HG03095 (cell line): ENCODE results near the gene STRIP2.
"Not testable (repeated sequence)": the region's sequence is repeated elsewhere in the genome, so short reads cannot be mapped to it uniquely, and the experiment has no call there.

Experiments used
- ATAC-seq: cut with Tn5 transposase; IDR thresholded peaks from one replicate; pipeline ENCODE4 v1.9.1; 2021; ENCODE audit warnings: moderate library complexity; ENCODE audit not compliant: unreplicated experiment

STRIP2 gene, protein sequence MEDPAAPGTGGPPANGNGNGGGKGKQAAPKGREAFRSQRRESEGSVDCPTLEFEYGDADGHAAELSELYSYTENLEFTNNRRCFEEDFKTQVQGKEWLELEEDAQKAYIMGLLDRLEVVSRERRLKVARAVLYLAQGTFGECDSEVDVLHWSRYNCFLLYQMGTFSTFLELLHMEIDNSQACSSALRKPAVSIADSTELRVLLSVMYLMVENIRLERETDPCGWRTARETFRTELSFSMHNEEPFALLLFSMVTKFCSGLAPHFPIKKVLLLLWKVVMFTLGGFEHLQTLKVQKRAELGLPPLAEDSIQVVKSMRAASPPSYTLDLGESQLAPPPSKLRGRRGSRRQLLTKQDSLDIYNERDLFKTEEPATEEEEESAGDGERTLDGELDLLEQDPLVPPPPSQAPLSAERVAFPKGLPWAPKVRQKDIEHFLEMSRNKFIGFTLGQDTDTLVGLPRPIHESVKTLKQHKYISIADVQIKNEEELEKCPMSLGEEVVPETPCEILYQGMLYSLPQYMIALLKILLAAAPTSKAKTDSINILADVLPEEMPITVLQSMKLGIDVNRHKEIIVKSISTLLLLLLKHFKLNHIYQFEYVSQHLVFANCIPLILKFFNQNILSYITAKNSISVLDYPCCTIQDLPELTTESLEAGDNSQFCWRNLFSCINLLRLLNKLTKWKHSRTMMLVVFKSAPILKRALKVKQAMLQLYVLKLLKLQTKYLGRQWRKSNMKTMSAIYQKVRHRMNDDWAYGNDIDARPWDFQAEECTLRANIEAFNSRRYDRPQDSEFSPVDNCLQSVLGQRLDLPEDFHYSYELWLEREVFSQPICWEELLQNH

DNA sequence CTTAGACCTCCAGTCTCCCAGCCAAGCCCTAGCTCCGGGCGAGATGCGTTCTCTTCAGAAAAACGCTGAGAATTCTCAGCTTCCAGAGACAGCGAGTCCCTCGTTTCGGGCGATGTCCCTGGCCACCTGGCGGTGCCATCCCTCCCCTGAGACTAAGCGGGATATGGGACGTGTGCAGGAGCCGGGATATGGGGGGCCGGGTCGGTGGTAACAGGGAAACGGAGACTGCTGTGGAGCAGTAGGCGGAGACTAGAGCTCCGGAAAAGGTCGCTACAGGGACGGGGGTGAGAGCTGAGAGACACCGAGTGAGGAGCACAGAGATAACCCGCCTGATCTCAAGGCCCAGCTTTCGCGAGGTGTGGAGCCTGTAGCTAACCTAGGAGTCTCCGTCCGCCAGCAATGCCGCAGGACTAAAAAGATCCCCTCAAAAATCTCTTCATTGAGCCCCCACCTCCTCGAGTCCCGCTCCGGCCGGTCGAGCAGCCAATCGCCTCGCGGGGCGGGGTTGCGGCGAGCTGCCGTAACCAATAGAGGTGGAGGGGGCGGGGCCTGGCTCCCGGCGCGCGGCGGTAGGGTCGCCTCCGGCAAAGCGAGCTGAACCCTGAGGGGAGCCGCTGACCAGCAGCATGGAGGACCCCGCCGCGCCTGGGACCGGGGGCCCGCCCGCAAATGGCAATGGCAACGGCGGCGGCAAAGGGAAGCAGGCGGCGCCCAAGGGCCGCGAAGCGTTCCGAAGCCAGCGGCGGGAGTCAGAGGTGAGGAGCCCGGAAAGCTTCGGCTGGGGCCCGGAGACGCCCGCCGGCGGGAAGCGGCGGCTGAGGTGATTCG is at the start of gene STRIP2:
Gene STRIP2, plus strand, starts transcription at position 586 of the 828 bp plus-strand sequence. Its CDS starts 41 bp downstream, at position 627.
- peak; percentile 94 for ATAC-seq

DNA sequence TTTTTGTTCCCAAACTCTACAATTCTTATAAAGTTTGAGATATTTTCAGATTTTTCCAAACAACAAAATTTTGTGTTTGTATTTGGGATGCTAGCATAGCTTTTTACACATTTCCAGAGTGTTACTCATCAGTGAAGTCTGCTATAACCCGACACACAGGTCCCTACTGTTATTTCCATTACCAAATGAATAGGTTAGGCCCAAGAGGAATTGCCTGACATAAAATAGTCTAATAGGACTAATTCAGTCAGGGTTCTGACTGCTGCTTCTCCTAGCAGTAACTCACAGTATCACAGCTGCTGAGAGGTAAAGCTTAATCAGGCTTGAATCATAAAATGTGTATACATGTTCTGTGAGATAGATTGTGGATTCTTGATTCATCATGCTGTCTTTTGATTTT is 49.1 kb upstream of the STRIP2 start:
- no peak for ATAC-seq

DNA sequence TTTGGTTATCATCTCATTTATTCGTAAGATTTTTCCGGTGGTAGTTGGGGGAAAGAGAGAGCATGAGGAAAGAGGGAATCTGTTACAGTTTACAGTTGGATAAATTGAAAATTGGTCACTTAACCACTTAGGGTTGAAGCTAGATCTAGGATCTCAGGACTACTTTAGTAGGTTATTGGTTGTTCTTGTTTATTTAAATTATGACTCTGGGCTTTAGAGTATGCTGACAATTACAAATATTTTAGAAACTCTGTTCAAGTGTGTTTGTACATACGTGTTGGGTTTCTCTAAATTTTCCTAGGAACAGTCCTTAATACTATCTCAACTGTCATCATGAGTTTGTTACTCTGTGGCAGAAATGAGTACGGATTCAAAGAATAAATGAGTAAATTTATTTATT is 48.6 kb upstream of the STRIP2 start:
- no peak for ATAC-seq

DNA sequence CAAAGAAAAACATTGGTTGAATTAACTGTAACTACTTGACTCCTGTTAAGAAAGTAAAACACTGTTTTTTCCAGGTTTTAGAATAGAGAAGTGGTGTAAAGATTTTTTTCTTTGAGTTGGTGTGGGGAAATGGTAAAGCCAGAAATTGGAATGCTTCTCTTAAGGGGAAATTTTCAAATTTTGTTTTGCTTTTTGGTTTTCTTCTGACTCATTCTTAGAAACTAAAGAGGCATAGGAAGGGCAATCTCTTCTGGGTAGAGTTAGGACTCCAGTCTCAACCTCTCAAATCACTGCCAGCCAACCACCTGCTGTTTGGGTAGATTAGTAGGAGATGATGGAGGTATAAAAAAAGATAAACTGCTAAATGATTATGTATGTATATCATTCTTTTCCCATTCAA is 47.7 kb upstream of the STRIP2 start:
- ATAC-seq: no peak

DNA sequence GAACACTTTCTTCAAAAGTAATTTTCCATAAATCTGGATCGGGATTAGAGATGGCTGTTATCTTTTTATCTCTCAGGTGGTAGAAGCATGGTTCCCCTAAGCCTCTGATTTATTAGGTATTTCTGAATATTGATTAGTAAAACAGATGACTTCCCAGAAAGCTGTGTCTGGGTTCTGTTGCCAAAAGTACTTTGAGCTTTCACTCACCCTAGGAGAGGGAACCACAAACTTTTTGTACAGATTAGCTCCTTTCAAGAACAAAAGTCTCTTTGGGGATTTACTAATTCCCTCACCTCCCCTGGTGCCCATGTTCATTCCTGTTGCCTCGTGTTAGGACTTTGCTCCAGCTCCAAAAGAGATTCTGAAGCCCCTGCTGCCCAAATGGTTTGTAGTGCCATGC is 46.7 kb upstream of the STRIP2 start:
- no peak for ATAC-seq

DNA sequence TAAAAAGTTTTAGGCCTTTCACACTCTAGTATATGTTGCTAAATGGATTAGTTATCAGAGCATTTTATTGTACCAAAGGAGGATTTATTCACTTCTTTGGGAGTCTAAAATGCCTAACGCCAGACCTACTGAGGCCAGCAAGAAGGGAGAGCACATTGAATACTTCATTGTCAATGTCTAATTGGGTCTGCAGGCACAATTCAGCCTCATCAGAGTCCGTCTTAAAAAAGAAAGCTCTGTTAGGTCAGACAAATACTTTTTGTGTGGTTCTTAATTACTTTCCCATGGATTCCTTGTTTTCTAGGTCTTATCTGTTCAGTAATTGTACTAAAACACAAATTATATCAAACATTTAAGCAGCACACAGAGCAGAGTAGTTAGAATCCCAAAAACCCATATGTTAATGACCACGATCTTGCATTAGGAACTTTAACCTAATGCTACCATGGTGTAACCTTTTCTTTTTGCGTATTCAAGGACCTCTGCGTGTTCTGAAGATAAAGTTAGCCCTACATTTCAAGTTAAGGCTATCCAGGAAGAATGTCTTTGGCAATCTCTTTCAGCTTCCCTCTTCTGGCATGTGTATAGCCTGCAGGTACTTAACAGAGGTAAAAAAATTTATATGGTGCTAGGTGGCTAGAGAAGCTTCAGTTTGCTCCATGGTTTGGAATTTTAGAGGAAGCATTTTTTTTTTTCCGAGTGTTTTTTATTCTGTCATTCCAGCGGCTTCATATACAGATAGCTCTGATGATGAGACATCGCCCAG is 45.7 kb upstream of the STRIP2 start:
- no peak for ATAC-seq

DNA sequence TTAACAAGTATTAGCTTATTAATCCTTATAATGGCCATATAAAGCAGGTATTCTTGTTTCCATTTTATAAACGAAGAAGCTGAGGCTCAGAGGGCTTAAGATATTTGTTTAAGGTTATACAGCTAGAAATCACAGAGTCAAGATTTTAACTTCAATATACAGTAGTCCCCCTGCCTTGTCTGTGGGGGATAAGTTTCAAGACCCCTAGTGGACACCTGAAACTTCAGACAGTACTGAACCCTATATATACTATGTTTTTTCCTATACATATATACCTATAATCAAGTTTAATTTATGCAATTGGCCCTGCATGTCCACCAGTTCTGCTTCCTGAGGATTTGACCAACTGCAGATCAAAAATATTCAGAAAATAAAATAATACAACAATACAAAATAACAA is 44.4 kb upstream of the STRIP2 start:
- no peak for ATAC-seq

DNA sequence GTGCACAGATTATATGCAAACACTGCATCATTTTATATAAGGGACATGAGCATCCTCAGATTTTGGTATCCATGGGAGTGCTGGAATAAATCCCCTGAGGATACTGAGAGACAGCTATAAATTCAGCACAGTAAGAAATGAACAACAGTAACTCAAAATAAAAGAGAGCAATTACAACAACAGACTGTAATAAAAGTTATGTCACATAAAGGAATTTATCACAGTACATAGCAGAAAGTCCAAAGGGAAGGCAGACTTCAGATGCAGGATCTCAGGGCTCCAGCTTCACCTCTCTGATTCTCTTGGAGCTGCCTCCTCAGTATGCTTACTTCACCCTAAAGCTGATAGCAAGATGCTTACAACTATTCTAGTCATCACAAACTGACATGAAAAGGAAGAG is 43.9 kb upstream of the STRIP2 start:
- no peak for ATAC-seq

DNA sequence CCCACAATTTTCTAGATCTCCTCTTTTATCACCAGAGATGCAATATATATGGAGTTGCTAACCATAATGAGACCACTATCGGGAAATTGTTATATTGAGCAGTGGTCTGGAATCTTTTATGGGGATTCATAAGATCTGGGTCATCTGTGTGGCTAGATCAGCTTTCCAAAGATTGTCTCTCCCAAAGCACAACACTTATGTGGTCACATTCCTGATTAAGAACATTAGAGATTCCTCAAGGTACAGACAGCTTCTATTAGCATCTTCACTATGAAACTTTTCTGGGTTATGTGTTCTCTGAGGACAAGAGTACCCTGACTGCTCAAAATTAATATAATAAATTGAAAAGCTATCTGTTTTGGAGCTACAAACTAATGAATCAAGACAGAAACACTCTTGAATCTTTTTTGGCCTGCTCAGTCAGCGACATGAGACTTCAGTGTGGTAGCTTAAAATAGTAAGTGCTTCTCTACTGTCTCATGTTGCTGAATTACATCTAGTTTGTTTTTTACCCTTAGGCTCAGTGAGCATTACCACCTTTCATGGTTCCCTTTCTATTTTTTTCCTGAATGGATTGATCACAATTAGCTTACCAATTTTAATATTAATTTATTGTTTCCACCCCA is 42.6 kb upstream of the STRIP2 start:
- ATAC-seq: no peak

DNA sequence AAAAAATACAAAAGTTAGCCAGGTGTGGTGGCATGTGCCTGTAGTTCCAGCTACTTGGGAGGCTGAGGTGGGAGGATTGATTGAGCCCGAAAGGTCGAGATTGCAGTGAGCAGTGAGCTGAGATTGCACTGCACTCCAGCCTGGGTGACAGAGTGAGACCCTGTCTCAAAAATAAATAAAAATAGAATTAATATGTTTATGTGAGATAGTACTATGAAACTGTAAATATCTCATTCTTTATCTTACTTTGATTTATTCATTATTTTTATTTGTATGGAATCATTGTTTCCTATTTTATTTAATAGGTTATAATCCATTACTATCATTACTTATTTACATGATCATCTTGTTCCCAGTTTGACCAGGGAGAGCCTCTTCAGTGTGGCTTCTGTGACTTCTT is 41.0 kb upstream of the STRIP2 start:
- ATAC-seq: no peak

DNA sequence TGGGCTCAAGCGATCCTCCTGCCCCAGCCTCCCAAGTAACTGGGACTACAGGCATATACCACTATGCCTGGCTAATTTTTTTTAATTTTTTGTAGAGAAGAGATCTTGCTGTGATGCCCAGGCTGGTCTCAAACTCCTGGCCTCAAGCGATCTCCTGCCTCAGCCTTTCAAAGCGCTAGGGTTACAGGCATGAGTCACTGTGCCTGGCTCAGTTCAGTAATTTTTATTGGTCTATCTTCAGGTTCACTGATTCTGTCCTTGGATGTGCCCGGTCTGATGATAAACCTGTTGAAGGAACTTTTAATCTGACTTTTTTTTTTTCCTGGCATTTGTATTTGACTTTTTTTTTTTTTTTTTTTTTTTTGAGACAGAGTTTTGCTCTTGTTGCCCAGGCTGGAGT is 40.1 kb upstream of the STRIP2 start:
- no peak for ATAC-seq

DNA sequence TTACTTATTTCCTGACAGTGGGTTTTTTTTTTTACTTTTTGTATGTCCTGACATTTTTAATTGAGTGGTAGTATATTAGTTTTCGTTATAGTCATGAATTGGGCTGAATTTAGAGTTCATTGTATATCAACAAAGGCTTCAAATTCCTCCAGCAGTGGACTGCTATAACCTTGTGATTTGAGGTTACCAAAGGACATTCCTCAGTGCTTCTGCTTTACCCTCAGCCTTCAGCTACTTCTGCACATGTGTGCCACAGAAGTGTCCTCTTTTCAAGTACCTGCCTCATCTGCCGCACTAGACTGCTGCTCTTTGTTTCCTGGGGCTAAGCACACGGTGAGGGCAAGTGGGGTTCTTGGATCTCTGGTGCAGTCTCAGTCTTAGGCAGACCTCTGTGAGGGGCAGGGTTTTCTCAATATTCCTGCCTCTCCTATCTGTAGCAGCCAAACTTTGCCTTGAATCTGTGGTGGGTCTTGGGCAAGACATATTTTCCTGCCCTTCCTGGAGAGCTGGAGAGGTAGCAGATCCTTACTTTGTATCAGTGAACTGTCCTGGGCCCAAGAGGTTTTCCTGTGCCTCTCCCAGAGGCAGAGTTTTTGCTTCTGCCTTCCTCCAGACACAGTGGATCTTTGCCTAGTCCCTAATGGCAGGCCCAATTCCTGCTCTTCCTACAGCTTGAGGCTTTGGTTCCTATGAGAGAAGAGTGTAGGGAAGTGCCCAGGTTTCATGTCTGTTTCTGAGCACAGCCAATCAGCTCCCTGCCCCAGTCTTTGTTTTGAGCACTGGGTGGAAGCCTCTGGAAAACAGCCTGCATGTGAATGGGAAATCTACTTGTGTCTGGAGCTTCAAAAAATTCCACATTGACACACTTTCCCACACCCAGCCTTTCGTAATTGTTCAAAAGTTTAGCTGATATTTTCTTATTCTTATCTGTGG is 39.0 kb upstream of the STRIP2 start:
- no peak for ATAC-seq

DNA sequence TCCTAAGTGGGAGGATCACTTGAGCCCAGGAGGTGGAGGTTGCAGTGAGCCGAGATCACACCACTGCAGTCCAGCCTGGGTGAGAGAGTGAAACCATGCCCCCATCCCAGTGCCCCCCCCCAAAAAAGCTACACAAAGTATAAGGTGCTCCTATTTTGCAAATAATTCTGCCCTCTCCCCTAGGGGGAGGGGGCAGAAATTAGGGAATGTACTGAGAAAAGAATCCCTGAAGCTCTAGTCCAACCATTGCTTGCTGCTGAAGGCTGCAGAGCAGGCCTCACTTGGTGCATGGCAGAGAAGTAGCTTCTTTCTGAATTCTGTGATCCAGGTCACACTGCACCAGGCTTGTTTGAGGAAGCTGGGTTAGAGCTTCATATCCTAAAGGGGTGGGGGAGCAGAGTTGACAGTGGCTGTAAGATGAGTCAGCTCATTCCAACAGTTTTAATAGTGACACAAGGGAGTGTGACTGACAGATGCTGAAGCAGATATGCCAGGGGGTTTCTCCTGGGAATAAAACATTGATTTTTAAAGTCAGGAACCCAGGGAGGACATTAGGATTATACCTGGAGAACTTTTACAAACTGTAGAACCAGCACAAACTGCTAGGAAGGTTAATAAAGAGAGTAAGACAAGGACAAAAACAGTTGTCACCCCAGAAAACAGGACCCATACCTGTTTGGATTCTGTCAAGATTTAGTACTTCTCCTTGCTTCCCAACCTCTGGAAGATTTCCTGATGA is 32.8 kb upstream of the STRIP2 start:
- ATAC-seq: no peak

DNA sequence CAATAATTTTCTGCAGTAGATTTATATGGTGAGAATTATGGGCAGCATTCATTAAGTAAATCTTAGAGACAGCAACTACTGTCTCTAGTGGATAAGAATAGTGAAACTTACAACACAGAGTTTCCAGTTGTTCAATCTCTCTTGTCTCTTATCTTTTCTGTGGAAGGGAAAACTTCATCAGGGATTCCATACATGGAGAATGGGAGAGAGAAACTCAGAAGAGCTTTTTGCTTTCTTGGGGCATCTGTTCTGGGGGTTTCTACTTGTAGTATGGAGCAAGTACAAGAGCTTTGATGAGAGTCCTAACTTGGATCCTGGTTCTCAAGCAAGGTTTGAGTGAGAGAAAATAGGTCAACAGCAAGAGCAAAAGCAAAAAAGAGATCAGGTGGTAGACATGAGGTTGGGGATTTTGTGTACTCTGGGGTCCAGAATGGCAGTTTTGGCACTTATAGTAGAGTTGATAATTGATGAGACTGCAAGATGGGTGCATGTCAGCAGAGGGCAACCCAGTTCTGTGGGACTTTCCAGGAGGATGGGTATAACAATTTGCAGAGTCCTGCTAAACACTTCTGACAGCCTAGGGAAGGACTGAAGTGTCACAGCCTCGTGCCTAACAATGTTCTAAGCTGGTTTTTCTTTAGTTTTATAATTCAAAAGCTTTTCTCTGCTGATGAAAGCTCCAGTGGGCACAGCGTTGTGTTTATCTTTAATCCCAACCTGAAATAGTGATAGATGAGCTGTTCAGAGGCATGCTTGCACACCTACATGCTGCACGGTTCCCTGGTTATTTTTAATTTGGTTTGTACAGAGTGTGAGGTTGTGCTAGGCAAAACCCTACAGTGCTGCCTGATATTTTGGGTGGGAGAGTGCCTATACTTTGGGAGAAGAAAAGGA is 32.0 kb upstream of the STRIP2 start:
- no peak for ATAC-seq

DNA sequence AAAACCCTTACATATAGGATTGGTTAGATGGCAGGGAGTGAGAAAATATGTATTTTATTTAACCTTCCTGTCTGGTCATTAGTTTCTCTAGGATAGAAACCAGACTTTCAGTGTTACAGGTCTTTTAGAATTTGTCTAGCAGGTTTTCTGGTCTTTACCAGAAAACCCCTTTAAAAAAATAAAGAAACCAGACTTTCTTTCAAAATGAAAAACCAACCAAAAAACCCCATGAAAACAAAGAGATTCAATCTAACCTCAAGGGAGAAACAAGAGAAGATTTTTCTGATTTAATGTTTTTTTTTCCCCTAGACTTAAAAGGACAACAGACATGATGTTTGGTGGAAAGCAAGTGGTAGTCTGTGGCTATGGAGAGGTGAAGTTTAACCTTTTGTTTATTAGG is 28.7 kb upstream of the STRIP2 start:
- ATAC-seq: no peak

DNA sequence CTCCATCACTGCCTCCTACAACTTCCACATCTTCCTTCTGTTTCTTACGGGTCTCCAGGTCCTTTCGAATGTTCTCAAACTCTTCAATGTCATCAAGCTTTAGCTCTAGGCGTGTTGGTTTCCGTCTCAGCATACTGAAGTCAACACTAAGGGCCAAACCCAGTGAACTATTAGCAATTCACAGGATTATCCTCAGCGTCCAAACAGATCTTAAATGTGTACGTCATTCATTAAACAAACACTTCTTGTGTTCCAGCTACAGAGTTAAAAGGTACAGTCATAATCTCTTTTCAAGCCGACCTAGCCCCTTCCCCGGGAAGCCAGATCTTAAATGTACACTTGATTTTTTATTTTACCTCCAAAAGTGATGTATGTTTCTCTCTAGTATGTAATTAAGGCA is 24.0 kb upstream of the STRIP2 start:
- ATAC-seq: not testable (repeated sequence)

DNA sequence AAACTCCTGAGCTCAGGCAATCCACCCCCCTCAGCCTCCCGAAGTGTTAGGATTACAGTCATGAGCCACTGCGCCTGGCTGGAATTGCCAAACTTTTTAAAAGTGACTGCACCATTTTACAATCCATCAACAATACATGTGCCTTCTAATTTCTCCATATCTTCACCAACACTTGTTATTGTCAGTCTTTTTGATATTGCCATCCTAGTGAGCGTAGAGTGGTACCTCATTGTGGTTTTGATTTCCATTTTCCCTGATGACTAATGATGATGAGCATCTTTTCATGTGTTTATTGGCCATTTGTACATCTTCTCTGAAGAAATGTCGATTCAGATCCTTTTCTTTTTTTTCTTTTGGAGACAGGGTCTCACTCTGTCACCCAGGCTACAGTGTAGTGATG is 21.7 kb upstream of the STRIP2 start:
- no peak for ATAC-seq
